Esophagus squamous epithelium (tissue), 4 donors: Measurements from ENCODE around the gene EZH2.

Experiments used
- CTCF ChIP-seq, 6 experiments: fragments of 450-650 bp in 4 of 6; fragments of 200-600 bp in 2 of 6; sonication (generic) in 2 of 6; IDR thresholded peaks; one replicate each; pipeline ENCODE4 v1.5.1; 2016 to 2019; ENCODE audit warnings: antibody characterized with exemption in 6 of 6, mild to moderate bottlenecking in 4 of 6, moderate library complexity in 4 of 6
- POLR2A ChIP-seq, 4 donors: fragments of 450-650 bp; IDR thresholded peaks; one replicate each; pipeline ENCODE4 v1.6.1; 2017; ENCODE audit warnings: antibody characterized with exemption in 4 of 4, mild to moderate bottlenecking in 4 of 4, moderate library complexity in 3 of 4

GRCh38 chr7:148877517-148877916 lies 6.6 kb downstream of the EZH2 start:
- TF ChIP-seq CTCF (IDR thresholded peaks at IDR 0.05): no peak
- TF ChIP-seq POLR2A (IDR thresholded peaks at IDR 0.05): no peak
